HepG2 (cell line): ENCODE measurements around the gene GNB1. TPM values are rescaled to one million over a fixed set of nuclear protein-coding genes. Genes with fewer than 3 reads are reported as not detected.
"Not testable (repeated sequence)": the region's sequence is repeated elsewhere in the genome, so short reads cannot be mapped to it uniquely, and the experiment has no call there.

Experiments used
- ATAC-seq: fragments of 200-7000 bp; cut with Tn5 transposase; 3 replicates; pipeline ENCODE4 v1.9.1; 2020; ENCODE audit warnings: mild to moderate bottlenecking, moderate library complexity
- BruUV-seq: library from RNA; stranded (reverse); fragments of 400-500 nt; replicated peaks from 2 replicates; lab custom pipeline; 2021; lab: Mats Ljungman, UMichigan
- CTCF ChIA-PET: fragments of 300-600 bp; formaldehyde crosslinking; extraction: SDS; loops from one replicate; lab custom pipeline; 2021; ENCODE audit warnings: low total read pairs, inconsistent platforms, low intra/inter-chr PET ratio; lab: Yijun Ruan, JAX
- POLR2A ChIA-PET: fragments of 350-600 bp; sonication (Branson Sonifier 250); formaldehyde crosslinking; loops from one replicate; lab custom pipeline; 2020; ENCODE audit warnings: antibody characterized with exemption, inconsistent platforms; lab: Yijun Ruan, JAX
- DNase-seq: peaks from one replicate; pipeline ENCODE4 v3.0.0-alpha.2; 2015; ENCODE audit warnings: low spot score
- FAIRE-seq: peaks from 3 replicates; lab custom pipeline; 2011; peaks lifted over from hg19 to GRCh38; lab: Jason Lieb, UNC
- H2AFZ ChIP-seq: one replicate; pipeline ENCODE4 v1.6.1; 2011; ENCODE audit warnings: low read length, inconsistent platforms
- H3K27ac ChIP-seq: fragments of 300-600 bp; 3 replicates; pipeline ENCODE4 v1.8.0; 2011; ENCODE audit warnings: mixed run types, mild to moderate bottlenecking, mixed read lengths, low read length, inconsistent platforms; ENCODE audit not compliant: insufficient read depth; ENCODE audit errors: extremely low read length
- H3K27me3 ChIP-seq, 2 experiments: fragments of 200-600 bp in 1 of 2; 2 replicates in 1 of 2; 3 replicates in 1 of 2; pipeline versions ENCODE4 v1.6.0 to v1.8.0; 2011; ENCODE audit warnings: low read length in 2 of 2, mild to moderate bottlenecking in 2 of 2, moderate library complexity in 2 of 2, inconsistent platforms in 1 of 2; ENCODE audit not compliant: insufficient read depth in 2 of 2, control insufficient read depth in 1 of 2
- H3K36me3 ChIP-seq, 2 experiments: fragments of 200-600 bp in 1 of 2; replicated peaks in 1 of 2; 2 replicates in 1 of 2; 3 replicates in 1 of 2; pipeline versions ENCODE4 v1.5.1 to v1.8.0; 2011; ENCODE audit warnings: low read length in 2 of 2, inconsistent platforms in 1 of 2; ENCODE audit not compliant: insufficient read depth in 2 of 2, control insufficient read depth in 1 of 2
- H3K4me1 ChIP-seq: 2 replicates; pipeline ENCODE4 v1.5.1; 2012; ENCODE audit warnings: low read length, inconsistent platforms; ENCODE audit not compliant: insufficient read depth
- H3K4me2 ChIP-seq: 2 replicates; pipeline ENCODE4 v1.6.0; 2011; ENCODE audit warnings: low read depth, low read length, inconsistent platforms
- H3K4me3 ChIP-seq, 3 experiments: fragments of 200-600 bp in 1 of 3; sonication (generic), shearing (Covaris generic) in 1 of 3; replicated peaks in 1 of 3; 2 replicates each; pipeline ENCODE4 v1.5.1; 2011 to 2016; ENCODE audit warnings: low read length in 3 of 3, inconsistent platforms in 2 of 3, low read depth in 2 of 3, mild to moderate bottlenecking in 2 of 3, control low read depth in 1 of 3, mixed read lengths in 1 of 3; ENCODE audit not compliant: insufficient read depth in 1 of 3
- H3K79me2 ChIP-seq: one replicate; pipeline ENCODE4 v1.6.1; 2011; ENCODE audit warnings: low read length, inconsistent platforms; ENCODE audit not compliant: insufficient read depth
- H3K9ac ChIP-seq: 2 replicates; pipeline ENCODE4 v1.6.0; 2011; ENCODE audit warnings: mild to moderate bottlenecking, low read depth, low read length, inconsistent platforms; ENCODE audit not compliant: insufficient read depth
- H3K9me3 ChIP-seq: 2 replicates; pipeline ENCODE4 v1.5.1; 2012; ENCODE audit warnings: mild to moderate bottlenecking, low read length
- H4K20me1 ChIP-seq: 2 replicates; pipeline ENCODE4 v1.6.0; 2011; ENCODE audit warnings: inconsistent platforms, mild to moderate bottlenecking, low read length, moderate library complexity; ENCODE audit not compliant: insufficient read depth
- AKAP8 ChIP-seq: sonication (generic); formaldehyde crosslinking; IDR thresholded peaks from 2 replicates; pipeline ENCODE4 v1.5.1; 2020; ENCODE audit warnings: mild to moderate bottlenecking, missing genetic modification reagents
- CTCF ChIP-seq: sonication (generic); formaldehyde crosslinking; IDR thresholded peaks from 2 replicates; pipeline ENCODE4 v1.5.0; 2020; ENCODE audit warnings: mild to moderate bottlenecking, missing genetic modification reagents, moderate library complexity
- DBP ChIP-seq: sonication (generic); formaldehyde crosslinking; IDR thresholded peaks from 2 replicates; pipeline ENCODE4 v1.4.0; 2020; ENCODE audit warnings: missing genetic modification reagents; ENCODE audit errors: not compliant biosample characterization
- PCBP1 ChIP-seq: fragments of 200-400 bp; formaldehyde crosslinking; IDR thresholded peaks from 2 replicates; pipeline ENCODE4 v1.6.1; 2017; ENCODE audit warnings: mild to moderate bottlenecking, low read depth, low read length, borderline replicate concordance
- PRMT3 ChIP-seq: sonication (generic); formaldehyde crosslinking; IDR thresholded peaks from 2 replicates; pipeline ENCODE4 v1.8.1; 2022; ENCODE audit warnings: low read depth, mild to moderate bottlenecking, moderate library complexity, missing genetic modification reagents, borderline replicate concordance
- TCF12 ChIP-seq, 2 experiments: fragments of 450-650 bp in 1 of 2; sonication (generic) in 1 of 2; formaldehyde crosslinking in 1 of 2; IDR thresholded peaks; 2 replicates each; pipeline versions ENCODE4 v1.6.1 to v1.8.0; 2017 to 2022; ENCODE audit warnings: antibody characterized with exemption in 1 of 2, mild to moderate bottlenecking in 1 of 2, missing genetic modification reagents in 1 of 2, moderate library complexity in 1 of 2
- ZNF12 ChIP-seq: sonication (generic); formaldehyde crosslinking; IDR thresholded peaks from 2 replicates; pipeline ENCODE4 v1.5.0; 2020; ENCODE audit warnings: missing genetic modification reagents
- ZNF121 ChIP-seq: sonication (generic); formaldehyde crosslinking; IDR thresholded peaks from 2 replicates; pipeline ENCODE4 v1.5.0; 2020; ENCODE audit warnings: mild to moderate bottlenecking, missing genetic modification reagents
- ZNF136 ChIP-seq: sonication (generic); formaldehyde crosslinking; IDR thresholded peaks from 2 replicates; pipeline ENCODE4 v1.8.1; 2022; ENCODE audit warnings: low read depth, mild to moderate bottlenecking, moderate library complexity, missing genetic modification reagents
- WGBS: methylation state at CpG from one replicate; pipeline ENCODE4 v1.1.6; 2017; ENCODE audit warnings: low lambda C conversion rate; 5-methylcytosine and 5-hydroxymethylcytosine counted together
- in situ Hi-C: cut with HindIII; loops from 2 replicates; pipeline ENCODE4 v1.10.0; 2017; ENCODE audit warnings: low pct_unique_long_range_greater_than_20kb; ENCODE audit not compliant: extremely low pct_ligation_motif_present
- intact Hi-C: fragments of 100-400 bp; cut with micrococcal nuclease; formaldehyde crosslinking; loops from one replicate; pipeline ENCODE4 v1.10.0; 2022; ENCODE audit not compliant: unreplicated experiment
- polyA plus RNA-seq, 8 experiments: library from polyadenylated mRNA; depleted of rRNA in 3 of 8; stranded (reverse) in 7 of 8; unstranded in 1 of 8; fragments of >200 nt; fragmentation: Illumina TruSeq in 4 of 8; extraction: Trizol in 4 of 8; gene quantifications; 2 replicates each; pipeline versions ENCODE4 v1.2.1 to v1.2.3, GENCODE V29; 2011 to 2016; ENCODE audit warnings: low read depth in 4 of 8, missing spikeins in 1 of 8, mixed read lengths in 1 of 8; ENCODE audit not compliant: insufficient read depth in 1 of 8
- total RNA-seq, 5 experiments: library from RNA; depleted of rRNA; stranded (reverse); fragments of >200 nt; fragmentation: Illumina TruSeq; extraction: Trizol; gene quantifications; 2 replicates each; pipeline ENCODE4 v1.2.3, GENCODE V29; 2016; ENCODE audit warnings: low read depth in 1 of 5
- TF ChIP-seq, protein P1 (sequence below): IDR thresholded peaks from 2 replicates; pipeline ENCODE4 v1.6.1; 2016; ENCODE audit warnings: missing compliant biosample characterization, missing genetic modification reagents, borderline replicate concordance

The GNB1 gene
- total and polyA plus RNA-seq, 2 of the 13 experiments (the other 11 are each of a cell fraction or from before 2014, with no cell fraction given): 66.2 to 327 TPM

DNA sequence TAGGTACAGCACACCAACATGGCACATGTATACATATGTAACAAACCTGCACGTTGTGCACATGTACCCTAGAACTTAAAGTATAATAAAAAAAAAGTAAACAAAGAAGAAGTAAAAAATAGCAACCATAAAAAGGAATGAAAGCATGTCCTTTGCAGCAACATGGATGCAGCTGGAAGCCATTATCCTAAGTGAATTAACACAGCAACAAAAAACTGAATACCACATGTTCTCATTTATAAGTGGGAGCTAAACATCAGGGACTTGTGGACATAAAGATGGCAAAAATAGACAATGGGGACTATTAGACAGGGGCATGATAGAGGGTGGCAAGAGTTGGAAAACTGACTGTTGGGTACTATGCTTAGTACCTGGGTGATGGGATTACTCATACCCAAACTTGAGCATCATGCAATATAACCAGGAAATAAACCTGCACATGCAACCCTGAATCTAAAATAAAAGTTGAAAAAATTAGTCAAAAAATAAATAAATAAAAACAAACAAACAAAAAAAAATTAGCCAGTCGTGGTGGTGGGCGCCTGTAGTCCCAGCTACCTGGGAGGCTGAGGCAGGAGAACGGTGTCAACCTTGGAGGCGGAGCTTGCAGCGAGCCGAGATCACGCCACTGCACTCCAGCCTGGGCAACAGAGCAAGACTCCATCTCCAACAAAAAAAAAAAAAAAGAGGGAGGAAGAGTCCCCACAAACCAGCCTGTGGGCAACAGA is 30.8 kb downstream of the GNB1 start:
- DNase-seq, H3K9me3 ChIP-seq, H3K9ac ChIP-seq, POLR2A ChIA-PET, H3K27me3 ChIP-seq, ATAC-seq, H3K36me3 ChIP-seq, CTCF ChIA-PET, FAIRE-seq, in situ Hi-C loops, H2AFZ ChIP-seq, BruUV-seq: not testable (repeated sequence)
- Histone ChIP-seq H3K4me1 (peaks cover 80% of the 10 kb centered on the region), H3K4me2 (peak overlapping the region; percentile 61), H3K27ac (peak overlapping the region; percentile 53), H3K79me2 (peaks cover 92% of the 10 kb centered on the region), H4K20me1 (peaks cover 82% of the 10 kb centered on the region), H3K4me3 (peak overlapping the region in 2 of 3 experiments; percentile 5 to 28; a peak in 2 of 6 replicates)
- 76% methylated on average over 8 of the region's 8 CpGs for WGBS
- intact Hi-C loops: loop anchor here (10.0 kb wide), 1 partner anchor 45 kb away; no protein-coding TSS in a partner anchor
- TF ChIP-seq ZNF121: peak; percentile 73

DNA sequence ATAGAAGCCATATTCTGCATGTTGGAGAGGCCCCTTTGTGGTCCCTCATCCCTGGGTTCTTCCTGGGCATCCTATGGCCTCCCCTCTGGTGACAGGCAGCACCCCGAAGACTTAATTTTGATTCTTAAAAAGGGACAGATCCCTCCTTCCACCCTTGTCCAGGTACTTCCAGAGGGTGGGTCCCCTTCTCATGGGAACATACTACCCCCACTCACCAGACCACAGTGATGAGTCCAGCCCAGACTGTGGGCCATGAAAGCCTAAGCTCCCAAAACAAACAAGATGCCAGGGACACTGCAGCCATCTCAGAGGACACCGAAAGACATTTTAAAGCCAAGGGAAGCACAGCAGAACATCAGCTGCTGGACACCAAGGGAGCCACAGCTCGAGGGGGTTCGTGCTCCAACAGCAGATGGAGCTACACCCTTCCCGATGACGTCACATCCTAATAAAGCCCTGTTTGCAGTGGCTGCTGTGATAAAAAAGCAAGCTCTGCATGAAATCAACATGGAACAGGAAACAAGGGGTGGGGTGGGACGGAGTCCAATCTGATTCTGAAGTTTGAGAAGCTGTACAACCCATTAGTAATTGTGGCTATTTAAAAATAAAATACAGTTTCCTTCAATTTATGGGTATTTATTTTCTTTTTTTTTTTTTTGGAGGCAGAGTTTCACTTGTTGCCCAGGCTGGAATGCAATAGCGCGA is 32.4 kb downstream of the GNB1 start:
- peaks cover 81% of the 10 kb centered on the region for H3K4me1 ChIP-seq
- intact Hi-C loops (loop anchor here (10.0 kb wide), 1 partner anchor 46 kb away; no protein-coding TSS in a partner anchor), in situ Hi-C loops (no loop called here)
- no peak overlapping the region for H3K9ac ChIP-seq
- 51% methylated on average over 9 of the region's 9 CpGs for WGBS
- ChIA-PET POLR2A (no interaction called here), CTCF (no interaction called here)
- ATAC-seq (peak; percentile 10; the same call in 1 of the 3 replicates), FAIRE-seq (no peak), DNase-seq (peak; percentile 62)
- H3K4me3 ChIP-seq: no peak overlapping the region
- H3K27ac ChIP-seq: peak overlapping the region; percentile 53
- H3K9me3 ChIP-seq: no peaks in the 10 kb centered on the region
- no peaks in the 10 kb centered on the region for H3K27me3 ChIP-seq
- peaks cover 82% of the 10 kb centered on the region for H4K20me1 ChIP-seq
- H3K36me3 ChIP-seq: peaks cover 4% of the 10 kb centered on the region in 2 experiments; a peak in 4 of 5 replicates
- H3K4me2 ChIP-seq: no peak overlapping the region; the same call in 1 of the 2 replicates
- BruUV-seq: no TSS peak
- H2AFZ ChIP-seq: no peak overlapping the region
- H3K79me2 ChIP-seq: peaks cover 94% of the 10 kb centered on the region
- TF ChIP-seq PRMT3 (CRISPR knock-in tag) (no peak), PCBP1 (no peak), ZNF12 (CRISPR knock-in tag) (0 out of 2 replicates have a peak, but pooled peaks have one; percentile 59), ZNF136 (CRISPR knock-in tag) (no peak), CTCF (peak; percentile 61), AKAP8 (no peak), DBP (no peak), TCF12 (IDR thresholded peaks at IDR 0.05) (no peak), TCF12 (CRISPR knock-in tag; IDR thresholded peaks at IDR 0.05) (no peak)
- TF ChIP-seq, protein P1, sequence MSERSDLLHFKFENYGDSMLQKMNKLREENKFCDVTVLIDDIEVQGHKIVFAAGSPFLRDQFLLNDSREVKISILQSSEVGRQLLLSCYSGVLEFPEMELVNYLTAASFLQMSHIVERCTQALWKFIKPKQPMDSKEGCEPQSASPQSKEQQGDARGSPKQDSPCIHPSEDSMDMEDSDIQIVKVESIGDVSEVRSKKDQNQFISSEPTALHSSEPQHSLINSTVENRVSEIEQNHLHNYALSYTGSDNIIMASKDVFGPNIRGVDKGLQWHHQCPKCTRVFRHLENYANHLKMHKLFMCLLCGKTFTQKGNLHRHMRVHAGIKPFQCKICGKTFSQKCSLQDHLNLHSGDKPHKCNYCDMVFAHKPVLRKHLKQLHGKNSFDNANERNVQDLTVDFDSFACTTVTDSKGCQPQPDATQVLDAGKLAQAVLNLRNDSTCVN (CRISPR knock-in tag): no peak
